Measurements from ENCODE around the gene COX14. TPM values are rescaled to one million over a fixed set of nuclear protein-coding genes. Genes with fewer than 3 reads are reported as not detected.

The COX14 gene
- total RNA-seq, 2 experiments from 2014 or later, result 55.1 to 64.5 TPM

GRCh38 chr12:50088577-50089335, 23.3 kb upstream of the COX14 start:
- Mint-ChIP-seq H3K27ac (peak overlapping the region; percentile 60), H3K4me1 (peaks cover 35% of the 10 kb centered on the region), H3K4me3 (no peak overlapping the region), H3K27me3 (no peaks in the 10 kb centered on the region), H3K36me3 (peaks cover 24% of the 10 kb centered on the region), H3K9me3 (ENCODE audit: low read depth) (no peaks in the 10 kb centered on the region)
- DNase-seq (peak; percentile 80), ATAC-seq (peak; percentile 34)
- CTCF ChIA-PET, result interaction anchor here (0.6 to 6.8 kb wide), 20 partner anchors 8 to 384 kb away, joined by 3 to 70 read pairs (median 4); partner anchors contain the start of genes COX14, GPD1 and RACGAP1

GRCh38 chr12:50089730-50090129, 22.3 kb upstream of the COX14 start:
- no peaks in the 10 kb centered on the region for H3K27me3 Mint-ChIP-seq
- H3K4me3 Mint-ChIP-seq, result no peak overlapping the region
- H3K36me3 Mint-ChIP-seq, result peaks cover 30% of the 10 kb centered on the region
- H3K9me3 Mint-ChIP-seq (ENCODE audit: low read depth), result no peaks in the 10 kb centered on the region
- ATAC-seq (no peak), DNase-seq (no peak)
- H3K27ac Mint-ChIP-seq, result no peak overlapping the region
- CTCF ChIA-PET, result interaction anchor here (0.8 to 6.8 kb wide), 10 partner anchors 9 to 133 kb away, joined by 3 to 70 read pairs (median 6); partner anchors contain the start of genes COX14, GPD1 and RACGAP1
- peaks cover 32% of the 10 kb centered on the region for H3K4me1 Mint-ChIP-seq

GRCh38 chr12:50090391-50090790, 21.6 kb upstream of the COX14 start:
- CTCF ChIA-PET, result interaction anchor here (0.9 to 6.8 kb wide), 8 partner anchors 9 to 83 kb away, joined by 4 to 70 read pairs (median 7); partner anchors contain the start of genes COX14 and GPD1
- H3K36me3 Mint-ChIP-seq, result peaks cover 32% of the 10 kb centered on the region

GRCh38 chr12:50097952-50098351, 14.1 kb upstream of the COX14 start:
- peaks cover 45% of the 10 kb centered on the region for H3K36me3 Mint-ChIP-seq
- ATAC-seq (no peak), DNase-seq (no peak)
- H3K4me3 Mint-ChIP-seq, result no peak overlapping the region
- H3K4me1 Mint-ChIP-seq, result no peaks in the 10 kb centered on the region
- no peaks in the 10 kb centered on the region for H3K27me3 Mint-ChIP-seq
- CTCF ChIA-PET, result interaction anchor here (0.7 to 2.5 kb wide), 3 partner anchors 10 to 28 kb away, joined by 5 to 15 read pairs (median 6); partner anchors contain the start of gene COX14
- H3K9me3 Mint-ChIP-seq (ENCODE audit: low read depth), result no peaks in the 10 kb centered on the region
- no peak overlapping the region for H3K27ac Mint-ChIP-seq

More at GRCh38 chr12:50090391-50090790, 21.6 kb upstream of the COX14 start:
- Mint-ChIP-seq H3K27me3 (no peaks in the 10 kb centered on the region), H3K9me3 (ENCODE audit: low read depth) (no peaks in the 10 kb centered on the region), H3K4me3 (no peak overlapping the region), H3K27ac (no peak overlapping the region), H3K4me1 (peaks cover 32% of the 10 kb centered on the region)
- DNase-seq, result no peak
- no peak for ATAC-seq

- Mint-ChIP-seq H3K4me3 (no peak overlapping the region), H3K27ac (no peak overlapping the region)
- no peak for ATAC-seq
Measured at GRCh38 chr12:50099302-50100008, 12.6 kb upstream of the COX14 start.

GRCh38 chr12:50100561-50100960, 11.5 kb upstream of the COX14 start:
- no peaks in the 10 kb centered on the region for H3K4me1 Mint-ChIP-seq
- no peaks in the 10 kb centered on the region for H3K27me3 Mint-ChIP-seq
- no peak for ATAC-seq
- H3K36me3 Mint-ChIP-seq, result peaks cover 35% of the 10 kb centered on the region
- H3K27ac Mint-ChIP-seq, result no peak overlapping the region
- no peak overlapping the region for H3K4me3 Mint-ChIP-seq
- no peak for DNase-seq
- CTCF ChIA-PET, result interaction anchor here (0.7 to 5.8 kb wide), 3 partner anchors 9 to 75 kb away, joined by 3 to 42 read pairs (median 5); partner anchors contain the start of gene COX14
- H3K9me3 Mint-ChIP-seq (ENCODE audit: low read depth), result no peaks in the 10 kb centered on the region

More at GRCh38 chr12:50099302-50100008, 12.6 kb upstream of the COX14 start:
- Mint-ChIP-seq H3K9me3 (ENCODE audit: low read depth) (no peaks in the 10 kb centered on the region), H3K4me1 (no peaks in the 10 kb centered on the region), H3K27me3 (no peaks in the 10 kb centered on the region), H3K36me3 (peaks cover 39% of the 10 kb centered on the region)
- DNase-seq, result no peak
- CTCF ChIA-PET, result interaction anchor here (1.0 to 5.8 kb wide), 2 partner anchors 9 to 12 kb away, joined by 4 to 42 read pairs; partner anchors contain the start of gene COX14

GRCh38 chr12:50101663-50102062, 10.4 kb upstream of the COX14 start:
- Mint-ChIP-seq H3K4me3 (no peak overlapping the region), H3K27me3 (no peaks in the 10 kb centered on the region), H3K4me1 (no peaks in the 10 kb centered on the region), H3K27ac (no peak overlapping the region), H3K36me3 (peaks cover 24% of the 10 kb centered on the region), H3K9me3 (ENCODE audit: low read depth) (no peaks in the 10 kb centered on the region)
- no peak for ATAC-seq
- CTCF ChIA-PET, result interaction anchor here (1.1 to 5.8 kb wide), 3 partner anchors 10 to 213 kb away, joined by 3 to 42 read pairs (median 5); partner anchors contain the start of gene COX14
- no peak for DNase-seq

- Mint-ChIP-seq H3K27me3 (no peaks in the 10 kb centered on the region), H3K4me1 (no peaks in the 10 kb centered on the region), H3K4me3 (no peak overlapping the region), H3K27ac (no peak overlapping the region), H3K9me3 (ENCODE audit: low read depth) (no peaks in the 10 kb centered on the region), H3K36me3 (peaks cover 19% of the 10 kb centered on the region)
- ATAC-seq (no peak), DNase-seq (no peak)
- CTCF ChIA-PET, result interaction anchor here (1.1 to 5.8 kb wide), 4 partner anchors 9 to 212 kb away, joined by 3 to 42 read pairs (median 6); partner anchors contain the start of gene COX14
Measured at GRCh38 chr12:50102131-50102531, 9.9 kb upstream of the COX14 start.

- Mint-ChIP-seq H3K27ac (no peak overlapping the region), H3K4me1 (no peaks in the 10 kb centered on the region), H3K36me3 (peaks cover 18% of the 10 kb centered on the region), H3K9me3 (ENCODE audit: low read depth) (no peaks in the 10 kb centered on the region), H3K4me3 (no peak overlapping the region), H3K27me3 (no peaks in the 10 kb centered on the region)
- no peak for ATAC-seq
- no peak for DNase-seq
- CTCF ChIA-PET, result interaction anchor here (1.6 to 5.8 kb wide), 4 partner anchors 9 to 32 kb away, joined by 3 to 42 read pairs (median 6); partner anchors contain the start of gene COX14
Measured at GRCh38 chr12:50102646-50103309, 9.3 kb upstream of the COX14 start.

- Mint-ChIP-seq H3K36me3 (peaks cover 13% of the 10 kb centered on the region), H3K27me3 (no peaks in the 10 kb centered on the region), H3K4me3 (no peak overlapping the region), H3K27ac (no peak overlapping the region), H3K4me1 (no peaks in the 10 kb centered on the region), H3K9me3 (ENCODE audit: low read depth) (no peaks in the 10 kb centered on the region)
- no peak for ATAC-seq
- CTCF ChIA-PET, result interaction anchor here (1.6 to 5.8 kb wide), 4 partner anchors 8 to 33 kb away, joined by 3 to 42 read pairs (median 6); partner anchors contain the start of gene COX14
- DNase-seq, result no peak
Measured at GRCh38 chr12:50103351-50103750, 8.7 kb upstream of the COX14 start.

GRCh38 chr12:50103767-50104321, 8.2 kb upstream of the COX14 start, which contains the start of gene GPD1:
Gene GPD1, plus strand, starts transcription at chr12:50104008. Its CDS starts 43 bp downstream, at chr12:50104051.
- Mint-ChIP-seq H3K4me3 (no peak within 1 kb of the TSS), H3K27me3 (no peaks in the 10 kb centered on the region), H3K27ac (no peak within 1 kb of the TSS), H3K4me1 (no peaks in the 10 kb centered on the region), H3K36me3 (peaks cover 12% of the 10 kb centered on the region), H3K9me3 (ENCODE audit: low read depth) (no peaks in the 10 kb centered on the region)
- CTCF ChIA-PET, result interaction anchor here (1.6 to 5.8 kb wide), 4 partner anchors 8 to 73 kb away, joined by 3 to 42 read pairs (median 10); partner anchors contain the start of gene COX14
- DNase-seq (no peak), ATAC-seq (no peak)

Data from activated CD8-positive, alpha-beta memory T cell treated with anti-CD3 and anti-CD28 coated beads, Interleukin-2, amount 10 ng/mL, durations not matched to agents 7 days and 5 days (primary cell).